Muscle layer of duodenum (tissue), 2 donors: ENCODE measurements around the gene C1QTNF12.
A peak's percentile ranks its signal among the peaks of the same experiment; 100 is the strongest.

Source experiments
- H3K27ac ChIP-seq: one replicate; pipeline ENCODE4 v1.7.0; 2013; ENCODE audit warnings: mild to moderate bottlenecking, low read length
- H3K27me3 ChIP-seq: one replicate; pipeline ENCODE4 v1.7.0; 2013; ENCODE audit warnings: low read depth, mild to moderate bottlenecking, control low read depth, low read length
- H3K36me3 ChIP-seq, 2 donors: one replicate each; pipeline ENCODE4 v1.7.0; 2013; ENCODE audit warnings: low read length in 2 of 2, control low read depth in 1 of 2, mild to moderate bottlenecking in 1 of 2; ENCODE audit not compliant: insufficient read depth in 2 of 2, control insufficient read depth in 1 of 2
- H3K4me1 ChIP-seq, 2 donors: one replicate each; pipeline ENCODE4 v1.7.0; 2013; ENCODE audit warnings: low read length in 2 of 2, mild to moderate bottlenecking in 2 of 2, control low read depth in 1 of 2, moderate library complexity in 1 of 2; ENCODE audit not compliant: insufficient read depth in 2 of 2, control insufficient read depth in 1 of 2
- H3K4me3 ChIP-seq, 2 donors: one replicate each; pipeline ENCODE4 v1.7.0; 2013; ENCODE audit warnings: low read length in 2 of 2, low read depth in 1 of 2, mild to moderate bottlenecking in 1 of 2
- H3K9me3 ChIP-seq, 2 donors: one replicate each; pipeline ENCODE4 v1.7.0; 2013; ENCODE audit warnings: low read length in 2 of 2, control low read depth in 1 of 2, mild to moderate bottlenecking in 1 of 2; ENCODE audit not compliant: control insufficient read depth in 1 of 2
- donor health status: healthy.

C1QTNF12 gene

GRCh38 chr1:1237874-1238701, 8.4 kb downstream of the C1QTNF12 start:
- peaks cover 0 to 4% of the 10 kb centered on the region in 2 donors for H3K4me1 ChIP-seq
- no peak overlapping the region for H3K4me3 ChIP-seq
- H3K27me3 ChIP-seq = peaks cover 5% of the 10 kb centered on the region
- H3K36me3 ChIP-seq = peaks cover 0 to 6% of the 10 kb centered on the region in 2 donors
- no peaks in the 10 kb centered on the region for H3K9me3 ChIP-seq
- no peak overlapping the region for H3K27ac ChIP-seq

GRCh38 chr1:1236945-1237873, 9.3 kb downstream of the C1QTNF12 start:
- Histone ChIP-seq H3K4me3 (no peak overlapping the region), H3K9me3 (no peaks in the 10 kb centered on the region), H3K4me1 (peaks cover 0 to 10% of the 10 kb centered on the region in 2 donors), H3K27ac (no peak overlapping the region), H3K27me3 (peaks cover 5% of the 10 kb centered on the region), H3K36me3 (peaks cover 0 to 6% of the 10 kb centered on the region in 2 donors)

DNA sequence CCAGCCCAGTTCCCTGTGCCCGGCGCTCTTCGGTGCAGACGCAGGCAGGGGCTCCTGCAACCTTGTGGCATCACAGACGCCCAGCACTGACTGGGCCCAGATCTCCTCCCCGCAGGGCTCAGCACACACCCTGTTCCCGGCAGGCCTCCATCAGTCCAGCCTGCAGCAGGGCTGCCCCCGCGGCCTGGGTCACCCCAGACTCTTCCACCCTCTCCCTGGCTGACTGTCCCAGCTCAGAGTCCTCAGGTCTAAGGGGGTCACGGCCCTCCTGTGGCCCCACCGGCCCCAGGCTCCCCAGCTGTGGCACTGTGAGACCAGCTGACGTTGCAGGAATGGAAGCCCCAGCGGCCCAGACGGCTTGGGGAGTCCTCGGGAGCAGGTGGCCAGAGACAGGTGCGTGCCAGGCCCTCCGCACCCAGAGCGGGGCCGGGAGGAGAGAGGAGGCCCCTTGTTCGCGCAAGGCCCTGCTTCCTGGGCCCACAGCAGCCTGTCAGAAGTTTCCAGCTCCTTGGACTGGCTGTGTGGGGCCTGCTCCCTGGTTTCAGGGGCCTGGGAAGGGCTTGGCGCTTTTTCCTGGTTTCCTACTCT, 10.3 kb downstream of the C1QTNF12 start:
- Histone ChIP-seq H3K27ac (no peak overlapping the region), H3K27me3 (peaks cover 5% of the 10 kb centered on the region), H3K36me3 (peaks cover 0 to 6% of the 10 kb centered on the region in 2 donors), H3K4me1 (peaks cover 0 to 10% of the 10 kb centered on the region in 2 donors), H3K4me3 (no peak overlapping the region), H3K9me3 (no peaks in the 10 kb centered on the region)

DNA sequence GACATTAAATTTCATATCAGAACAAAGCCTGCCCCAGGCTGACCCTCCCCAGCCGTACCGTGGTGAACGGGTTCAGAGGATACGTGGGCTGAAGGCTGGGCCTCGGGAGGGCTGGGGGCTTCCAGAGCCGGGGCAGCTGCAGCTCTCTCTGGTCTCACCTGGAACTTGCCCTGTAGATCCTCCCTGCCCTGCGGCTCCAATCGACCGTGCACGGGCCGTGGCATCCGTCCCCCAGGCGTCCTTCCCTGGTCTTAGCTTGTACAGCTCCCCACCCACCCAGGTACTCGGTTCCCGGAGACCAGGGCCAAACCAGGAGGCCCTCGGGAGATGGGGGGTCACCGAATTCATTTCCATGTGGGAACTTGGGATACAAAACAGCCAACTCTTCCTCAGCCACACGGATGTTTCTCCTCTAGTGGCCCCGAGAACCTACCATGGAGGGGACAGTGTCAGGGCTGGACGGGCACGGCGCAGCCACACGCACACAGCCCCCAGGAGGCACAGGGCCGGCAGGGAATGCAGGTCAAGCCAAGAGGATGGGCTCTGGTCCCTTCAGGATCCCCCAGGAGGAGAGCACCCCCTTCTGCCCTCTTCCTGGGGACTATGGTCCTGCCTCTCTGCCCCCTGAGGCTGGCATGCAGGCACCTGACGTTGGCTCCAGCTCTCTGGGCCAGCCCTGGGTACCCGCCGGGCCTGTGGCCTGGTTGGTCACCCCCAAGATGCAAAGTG, 11.3 kb downstream of the C1QTNF12 start:
- H3K27ac ChIP-seq = no peak overlapping the region
- peaks cover 5% of the 10 kb centered on the region for H3K27me3 ChIP-seq
- no peak overlapping the region for H3K4me3 ChIP-seq
- H3K4me1 ChIP-seq = peaks cover 0 to 19% of the 10 kb centered on the region in 2 donors
- no peaks in the 10 kb centered on the region for H3K9me3 ChIP-seq
- H3K36me3 ChIP-seq = peaks cover 0 to 6% of the 10 kb centered on the region in 2 donors

GRCh38 chr1:1234180-1234808, 12.2 kb downstream of the C1QTNF12 start:
- H3K9me3 ChIP-seq = no peaks in the 10 kb centered on the region
- H3K4me3 ChIP-seq = no peak overlapping the region
- H3K4me1 ChIP-seq = peaks cover 0 to 28% of the 10 kb centered on the region in 2 donors
- peaks cover 0 to 6% of the 10 kb centered on the region in 2 donors for H3K36me3 ChIP-seq
- no peak overlapping the region for H3K27ac ChIP-seq
- H3K27me3 ChIP-seq = no peaks in the 10 kb centered on the region

DNA sequence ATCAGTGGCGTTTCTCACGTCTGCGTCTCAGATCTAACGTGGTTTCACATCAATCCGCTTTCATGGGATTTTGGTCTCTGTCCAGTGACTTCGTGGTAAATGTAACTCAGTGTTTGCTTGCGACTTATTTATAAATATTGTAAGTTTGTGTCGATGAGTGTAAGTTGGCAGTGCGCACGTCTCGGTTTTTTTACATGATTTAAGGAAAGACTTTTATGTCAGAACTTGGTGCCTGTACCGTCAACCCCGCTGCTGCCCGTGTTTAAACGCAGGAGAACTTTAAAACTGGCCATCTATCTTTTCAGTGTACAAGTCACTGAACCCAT, 13.0 kb downstream of the C1QTNF12 start:
- H3K4me1 ChIP-seq = peaks cover 0 to 32% of the 10 kb centered on the region in 2 donors
- no peaks in the 10 kb centered on the region for H3K9me3 ChIP-seq
- H3K27ac ChIP-seq = no peak overlapping the region
- H3K4me3 ChIP-seq = peak overlapping the region in 1 of 2 donors; percentile 55
- no peaks in the 10 kb centered on the region for H3K27me3 ChIP-seq
- peaks cover 0 to 11% of the 10 kb centered on the region in 2 donors for H3K36me3 ChIP-seq

DNA sequence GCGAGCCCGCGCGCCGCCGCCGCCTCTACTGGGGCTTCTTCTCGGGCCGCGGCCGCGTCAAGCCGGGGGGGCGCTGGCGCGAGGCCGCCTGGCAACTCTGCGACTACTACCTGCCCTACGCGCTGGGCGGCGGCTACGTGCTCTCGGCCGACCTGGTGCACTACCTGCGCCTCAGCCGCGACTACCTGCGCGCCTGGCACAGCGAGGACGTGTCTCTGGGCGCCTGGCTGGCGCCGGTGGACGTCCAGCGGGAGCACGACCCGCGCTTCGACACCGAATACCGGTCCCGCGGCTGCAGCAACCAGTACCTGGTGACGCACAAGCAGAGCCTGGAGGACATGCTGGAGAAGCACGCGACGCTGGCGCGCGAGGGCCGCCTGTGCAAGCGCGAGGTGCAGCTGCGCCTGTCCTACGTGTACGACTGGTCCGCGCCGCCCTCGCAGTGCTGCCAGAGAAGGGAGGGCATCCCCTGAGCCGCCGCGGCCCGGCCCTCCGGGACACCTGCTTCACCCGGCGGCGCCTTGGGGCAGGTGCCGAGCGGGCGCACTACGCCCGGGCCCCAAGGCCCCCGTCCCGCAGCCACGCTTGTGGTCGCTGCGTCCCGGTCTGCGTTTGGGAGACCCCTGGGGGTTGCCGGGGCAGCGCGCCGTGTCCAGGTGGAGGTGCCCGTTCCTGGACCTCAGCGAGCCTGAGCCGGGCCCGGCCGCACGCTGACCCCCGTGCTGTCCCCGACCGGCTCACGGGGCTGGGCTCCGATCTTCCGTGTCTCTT, 13.5 kb downstream of the C1QTNF12 start:
- Histone ChIP-seq H3K27ac (no peak overlapping the region), H3K4me1 (peaks cover 0 to 32% of the 10 kb centered on the region in 2 donors)

GRCh38 chr1:1232208-1232795, 14.2 kb downstream of the C1QTNF12 start, which contains the start of gene B3GALT6:
B3GALT6 (plus strand) TSS chr1:1232237; CDS start chr1:1232279, 42 bp downstream.
- Histone ChIP-seq H3K4me3 (peak within 1 kb of the TSS; percentile 82 to 98), H3K9me3 (no peaks in the 10 kb centered on the region), H3K27ac (peak within 1 kb of the TSS; percentile 79), H3K27me3 (no peaks in the 10 kb centered on the region), H3K36me3 (peaks cover 5 to 24% of the 10 kb centered on the region in 2 donors), H3K4me1 (peaks cover 0 to 32% of the 10 kb centered on the region in 2 donors)

More for the DNA sequence above, 13.5 kb downstream of the C1QTNF12 start:
- H3K36me3 ChIP-seq = peaks cover 0 to 17% of the 10 kb centered on the region in 2 donors
- no peaks in the 10 kb centered on the region for H3K27me3 ChIP-seq
- H3K4me3 ChIP-seq = peak overlapping the region in 1 of 2 donors; percentile 55
- no peaks in the 10 kb centered on the region for H3K9me3 ChIP-seq

DNA sequence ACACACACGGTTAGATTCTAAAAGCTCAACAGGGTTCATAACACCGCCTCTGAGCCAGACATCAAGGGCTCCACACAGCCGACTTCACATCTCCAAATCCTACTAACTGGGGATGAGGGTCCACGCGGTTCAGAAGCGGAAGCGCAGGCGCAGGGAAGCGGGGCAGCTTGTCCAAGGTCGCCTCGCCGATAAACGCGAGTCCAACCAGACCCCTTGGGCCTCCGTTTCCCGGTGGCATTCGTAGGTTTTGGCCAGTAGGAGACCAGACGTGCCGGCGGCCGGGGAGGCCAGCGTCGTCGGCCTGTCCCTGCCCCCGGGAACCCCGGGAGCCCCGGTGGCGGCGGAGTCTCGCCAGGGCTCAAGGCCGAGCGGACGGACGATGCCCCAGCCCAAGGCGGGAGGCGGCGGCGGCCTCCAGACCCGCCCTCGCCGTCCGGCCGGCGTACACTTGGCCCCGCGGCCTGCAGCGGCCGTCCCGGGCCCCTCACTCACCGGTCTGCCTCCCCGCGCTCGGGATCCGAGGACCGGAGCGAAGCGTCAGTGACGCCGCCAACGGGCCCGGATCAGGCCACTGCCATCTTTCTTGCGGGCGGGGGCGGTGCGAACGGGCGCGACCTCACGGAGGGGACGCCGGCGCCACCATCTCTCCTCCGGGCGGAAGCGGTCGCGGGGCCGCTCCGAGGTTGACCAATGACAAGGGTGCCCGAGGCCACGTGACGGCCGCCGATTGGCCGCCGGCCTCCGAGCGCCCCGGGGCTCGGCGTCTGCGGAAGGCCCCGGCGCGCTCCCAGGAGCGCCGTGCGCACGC, 14.9 kb downstream of the C1QTNF12 start, which contains the start of gene SDF4:
SDF4 (minus strand) TSS at position 602 of the 808 bp plus-strand sequence. CDS start 3,229 bp downstream, outside the sequence.
- no peaks in the 10 kb centered on the region for H3K9me3 ChIP-seq
- H3K36me3 ChIP-seq = peaks cover 9 to 29% of the 10 kb centered on the region in 2 donors
- H3K4me3 ChIP-seq = peak within 1 kb of the TSS; percentile 82 to 98
- peaks cover 0 to 32% of the 10 kb centered on the region in 2 donors for H3K4me1 ChIP-seq
- peak within 1 kb of the TSS; percentile 79 for H3K27ac ChIP-seq
- H3K27me3 ChIP-seq = no peaks in the 10 kb centered on the region
